Measurements from ENCODE around the gene DPP6.

The DPP6 gene

GRCh38 chr7:154877031-154877430 lies 824.8 kb downstream of the DPP6 start:
- no peak for DNase-seq (ENCODE audit: low spot score)

- no peak for DNase-seq (ENCODE audit: low spot score)
Measured at GRCh38 chr7:154879629-154880028, 827.4 kb downstream of the DPP6 start.

GRCh38 chr7:154880513-154880912 lies 828.3 kb downstream of the DPP6 start:
- no peak for DNase-seq (ENCODE audit: low spot score)

- DNase-seq (ENCODE audit: low spot score), result peak; percentile 29
Measured at GRCh38 chr7:154881026-154881425, 828.8 kb downstream of the DPP6 start.

- DNase-seq (ENCODE audit: low spot score), result no peak
Measured at GRCh38 chr7:154881526-154881925, 829.3 kb downstream of the DPP6 start.

GRCh38 chr7:154882931-154883474 lies 830.8 kb downstream of the DPP6 start:
- no peak for DNase-seq (ENCODE audit: low spot score)

DNA sequence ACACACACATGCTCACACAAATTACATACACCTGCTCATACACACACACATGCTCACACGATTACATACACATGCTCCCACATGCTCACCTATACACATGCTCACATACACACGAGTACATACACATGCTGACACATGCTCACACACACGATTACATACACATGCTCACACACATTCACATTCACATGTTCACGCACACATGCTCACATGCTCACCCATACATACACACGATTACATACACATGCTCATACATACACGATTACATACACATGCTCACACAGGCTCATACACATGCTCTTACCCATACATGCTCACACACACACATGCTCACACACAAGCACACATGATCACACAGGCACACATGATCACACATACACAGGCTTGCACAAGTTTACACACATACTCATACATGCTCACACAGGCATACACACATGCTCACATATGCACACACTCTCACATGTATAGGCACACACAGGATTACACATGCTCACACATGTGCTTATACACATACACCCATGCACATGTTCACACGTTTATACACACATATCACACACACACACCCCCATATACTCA lies 832.2 kb downstream of the DPP6 start:
- DNase-seq (ENCODE audit: low spot score), result no peak

DNA sequence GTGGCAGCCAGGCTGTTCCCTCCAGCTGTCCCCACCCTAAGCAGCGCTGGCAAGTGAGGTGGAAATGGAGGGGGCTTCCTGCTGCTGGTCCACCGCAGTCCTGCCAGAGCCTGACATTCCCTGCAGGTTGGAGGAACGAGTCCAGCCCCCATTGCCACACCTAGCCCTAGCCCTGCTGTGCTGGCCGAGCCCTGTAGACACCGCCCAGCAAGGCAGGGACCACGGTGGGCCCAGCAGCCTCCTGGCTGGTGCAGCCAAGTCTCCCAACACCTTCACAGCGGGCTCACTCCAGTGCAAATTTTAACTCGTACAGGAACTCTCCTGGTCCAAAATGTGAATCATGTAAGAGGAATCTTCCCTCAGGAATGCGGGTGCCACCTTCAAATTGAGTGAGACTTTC lies 834.4 kb downstream of the DPP6 start:
- DNase-seq (ENCODE audit: low spot score), result no peak

DNA sequence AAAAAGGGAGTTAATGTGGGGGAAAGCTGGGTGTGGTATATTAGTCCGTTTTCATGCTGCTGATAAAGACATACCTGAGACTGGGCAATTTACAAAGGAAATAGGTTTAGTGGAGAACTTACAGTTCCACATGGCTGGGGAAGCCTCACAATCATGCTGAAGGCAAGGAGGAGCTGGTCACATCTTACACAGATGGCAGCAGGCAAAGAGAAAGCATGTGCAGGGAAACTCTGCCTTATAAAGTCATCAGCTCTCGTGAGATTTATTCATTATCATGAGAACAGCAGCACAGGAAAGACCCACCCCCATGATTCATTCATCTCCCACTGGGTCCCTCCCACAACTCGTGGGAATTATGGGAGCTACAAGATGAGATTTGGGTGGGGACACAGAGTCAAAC lies 836.5 kb downstream of the DPP6 start:
- no peak for DNase-seq (ENCODE audit: low spot score)

- no peak for DNase-seq (ENCODE audit: low spot score)
Measured at GRCh38 chr7:154892459-154892858, 840.3 kb downstream of the DPP6 start.

GRCh38 chr7:154896076-154896475 lies 843.9 kb downstream of the DPP6 start:
- DNase-seq (ENCODE audit: low spot score), result no peak

- no peak for DNase-seq (ENCODE audit: low spot score)
Measured at GRCh38 chr7:154898973-154899855, 847.0 kb downstream of the DPP6 start.

GRCh38 chr7:154899862-154900261 lies 847.7 kb downstream of the DPP6 start:
- DNase-seq (ENCODE audit: low spot score), result no peak

GRCh38 chr7:154902600-154903082 lies 850.4 kb downstream of the DPP6 start:
- peak; percentile 69 for DNase-seq (ENCODE audit: low spot score)

DNA sequence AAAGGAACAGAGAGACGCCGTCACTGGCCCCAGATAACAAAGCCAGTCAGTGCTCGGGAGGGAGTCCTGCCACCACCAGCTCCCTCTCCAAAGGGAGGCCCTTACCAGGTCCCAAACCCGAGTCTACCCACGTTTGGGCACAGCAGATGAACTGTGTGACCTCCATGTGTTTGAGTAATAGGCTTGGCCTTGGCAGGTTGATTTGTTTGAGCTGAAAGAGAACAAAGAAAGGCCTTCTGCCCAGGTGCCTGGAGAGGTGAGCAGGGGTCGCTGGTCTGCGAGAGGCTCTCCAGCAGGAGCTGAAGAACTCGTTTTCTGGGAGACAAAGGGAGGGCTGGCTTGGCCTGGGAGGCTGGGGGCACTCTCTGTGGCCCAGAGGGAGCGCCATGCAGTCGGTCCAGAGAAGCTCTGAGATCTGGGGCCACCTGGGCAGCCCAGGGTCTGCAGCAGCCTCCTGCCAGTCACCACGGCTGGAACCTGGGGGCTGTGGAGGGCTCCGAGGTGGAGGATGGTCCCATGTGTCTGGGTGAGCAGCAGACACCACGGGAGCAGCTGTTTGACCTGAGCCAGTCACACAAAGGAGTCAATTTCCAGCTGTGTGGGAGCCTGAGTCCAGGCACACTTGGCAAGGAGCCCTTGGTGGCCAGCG lies 851.0 kb downstream of the DPP6 start:
- no peak for DNase-seq (ENCODE audit: low spot score)

DNA sequence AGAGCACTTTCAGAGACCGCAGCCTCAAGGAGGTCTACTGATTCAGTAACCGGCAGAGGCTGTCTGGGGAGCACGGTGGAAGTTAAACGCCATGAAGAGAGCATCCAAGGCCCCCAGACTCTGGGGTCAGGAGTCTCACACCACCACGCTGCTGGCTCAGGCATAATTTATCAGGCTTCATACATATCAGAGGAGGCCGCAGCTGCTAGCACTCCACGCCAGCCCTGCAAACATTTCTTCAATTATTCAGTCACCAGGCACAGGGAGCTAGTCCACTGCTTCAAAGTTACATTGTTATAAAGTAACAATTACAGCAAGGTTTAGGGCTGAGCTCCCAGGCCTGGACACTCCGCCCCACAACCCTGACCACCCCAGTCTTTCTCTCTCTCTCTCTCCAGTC lies 852.9 kb downstream of the DPP6 start:
- DNase-seq (ENCODE audit: low spot score), result no peak

DNA sequence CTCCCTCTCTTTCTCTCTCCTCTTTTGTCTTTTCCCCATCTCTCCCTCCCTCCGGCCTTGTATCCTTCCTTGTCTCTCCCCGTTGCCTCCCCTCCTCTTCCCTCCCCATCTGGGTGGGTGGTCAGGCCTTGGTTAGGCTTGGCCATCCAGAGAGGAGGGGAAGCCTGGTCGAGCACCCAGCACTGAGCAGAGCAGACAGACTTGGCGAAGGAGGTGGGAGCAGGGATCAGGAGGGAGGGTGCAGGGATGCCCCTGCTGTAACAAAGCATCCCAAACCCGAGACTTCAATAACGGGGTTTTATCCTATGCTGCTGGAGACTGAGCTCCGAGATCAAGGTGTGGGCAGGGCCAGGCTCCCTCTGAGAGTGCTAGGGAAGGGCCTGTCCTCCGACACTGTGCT lies 853.4 kb downstream of the DPP6 start:
- no peak for DNase-seq (ENCODE audit: low spot score)

GRCh38 chr7:154906201-154906600 lies 854.0 kb downstream of the DPP6 start:
- DNase-seq (ENCODE audit: low spot score), result no peak

DNA sequence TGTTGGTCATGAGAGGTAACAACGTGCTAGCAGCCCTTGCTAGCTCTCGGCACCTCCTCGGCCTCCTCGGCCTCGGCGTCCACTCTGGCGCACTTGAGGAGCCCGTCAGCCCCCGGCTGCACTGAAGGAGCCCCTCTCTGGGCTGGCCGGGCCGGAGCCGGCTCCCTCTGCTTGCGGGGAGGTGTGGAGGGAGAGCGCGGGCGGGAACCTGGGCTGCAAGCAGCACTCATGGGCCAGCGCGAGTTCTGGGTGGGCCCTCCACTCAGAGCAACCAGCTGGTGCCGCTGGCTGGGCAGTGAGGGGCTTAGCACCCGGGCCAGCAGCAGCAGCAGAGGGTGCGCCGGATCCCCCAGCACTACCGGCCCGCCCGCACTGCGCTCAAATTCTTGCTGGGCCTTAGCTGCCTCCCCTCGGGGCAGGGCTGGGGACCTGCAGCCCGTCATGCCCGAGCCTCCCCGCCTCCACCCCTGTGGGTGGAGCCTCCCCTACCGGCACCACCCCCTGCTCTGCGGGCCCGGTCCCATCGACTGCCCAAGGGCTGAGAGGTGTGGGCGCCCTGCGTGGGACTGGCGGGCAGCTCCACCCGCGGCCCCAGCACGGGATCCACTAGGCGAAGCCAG lies 854.6 kb downstream of the DPP6 start:
- DNase-seq (ENCODE audit: low spot score), result no peak

- no peak for DNase-seq (ENCODE audit: low spot score)
Measured at GRCh38 chr7:154907651-154908620, 855.7 kb downstream of the DPP6 start.
